Keratinocyte (primary cell): Measurements from ENCODE around the gene TBC1D5.

Experiments
- EZH2 ChIP-seq: IDR thresholded peaks from one replicate; pipeline ENCODE4 v1.6.1; 2012; ENCODE audit warnings: inconsistent platforms, mild to moderate bottlenecking, low read length, moderate library complexity
- TF ChIP-seq, protein P1 (sequence below), 3 experiments: IDR thresholded peaks in 1 of 3; conservative IDR thresholded peaks in 1 of 3; optimal IDR thresholded peaks in 1 of 3; 2 replicates in 2 of 3; 3 replicates in 1 of 3; pipeline versions ENCODE3 to v1.5.1; 2011; ENCODE audit warnings: low read length in 3 of 3, mild to moderate bottlenecking in 3 of 3, moderate library complexity in 2 of 3, control low read depth in 1 of 3, inconsistent platforms in 1 of 3; ENCODE audit not compliant: insufficient read depth in 2 of 3; ENCODE audit errors: extremely low read depth in 1 of 3

- TF ChIP-seq, protein P1, sequence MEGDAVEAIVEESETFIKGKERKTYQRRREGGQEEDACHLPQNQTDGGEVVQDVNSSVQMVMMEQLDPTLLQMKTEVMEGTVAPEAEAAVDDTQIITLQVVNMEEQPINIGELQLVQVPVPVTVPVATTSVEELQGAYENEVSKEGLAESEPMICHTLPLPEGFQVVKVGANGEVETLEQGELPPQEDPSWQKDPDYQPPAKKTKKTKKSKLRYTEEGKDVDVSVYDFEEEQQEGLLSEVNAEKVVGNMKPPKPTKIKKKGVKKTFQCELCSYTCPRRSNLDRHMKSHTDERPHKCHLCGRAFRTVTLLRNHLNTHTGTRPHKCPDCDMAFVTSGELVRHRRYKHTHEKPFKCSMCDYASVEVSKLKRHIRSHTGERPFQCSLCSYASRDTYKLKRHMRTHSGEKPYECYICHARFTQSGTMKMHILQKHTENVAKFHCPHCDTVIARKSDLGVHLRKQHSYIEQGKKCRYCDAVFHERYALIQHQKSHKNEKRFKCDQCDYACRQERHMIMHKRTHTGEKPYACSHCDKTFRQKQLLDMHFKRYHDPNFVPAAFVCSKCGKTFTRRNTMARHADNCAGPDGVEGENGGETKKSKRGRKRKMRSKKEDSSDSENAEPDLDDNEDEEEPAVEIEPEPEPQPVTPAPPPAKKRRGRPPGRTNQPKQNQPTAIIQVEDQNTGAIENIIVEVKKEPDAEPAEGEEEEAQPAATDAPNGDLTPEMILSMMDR (optimal IDR thresholded peaks at IDR 0.05 in 1 of 3, IDR thresholded peaks at IDR 0.05 in 1 of 3, conservative IDR thresholded peaks at IDR 0.05 in 1 of 3; ENCODE audit: extremely low read depth in 1 of 3, insufficient read depth in 2 of 3, low read length in 3 of 3) = no peak
- TF ChIP-seq EZH2 = no peak
Measured at GRCh38 chr3:17110660-17111396, 631.6 kb downstream of the TBC1D5 start.
